GM21717 (cell line): ENCODE measurements around the gene TLR10.
"Not testable (repeated sequence)": the region's sequence is repeated elsewhere in the genome, so short reads cannot be mapped to it uniquely, and the experiment has no call there.

ENCODE experiments used
- ATAC-seq: cut with Tn5 transposase; IDR thresholded peaks from one replicate; pipeline ENCODE4 v1.9.1; 2021; ENCODE audit warnings: mild to moderate bottlenecking, moderate library complexity; ENCODE audit not compliant: unreplicated experiment

TLR10 gene

GRCh38 chr4:38782452-38783108, at the start of gene TLR10:
Gene TLR10, minus strand, starts transcription at chr4:38782990. Its CDS starts 7,400 bp downstream, at chr4:38775590.
- ATAC-seq, result peak; percentile 45

- no peak for ATAC-seq
Observed at GRCh38 chr4:38832206-38832605, 49.4 kb upstream of the TLR10 start.

- ATAC-seq, result no peak
Observed at GRCh38 chr4:38831653-38832052, 48.9 kb upstream of the TLR10 start.

GRCh38 chr4:38829237-38829636, 46.4 kb upstream of the TLR10 start:
- ATAC-seq, result no peak

- ATAC-seq, result no peak
Observed at GRCh38 chr4:38823766-38824165, 41.0 kb upstream of the TLR10 start.

- ATAC-seq, result no peak
Observed at GRCh38 chr4:38822748-38823303, 40.0 kb upstream of the TLR10 start.

- ATAC-seq, result no peak
Observed at GRCh38 chr4:38821739-38822138, 38.9 kb upstream of the TLR10 start.

GRCh38 chr4:38820329-38821061, 37.7 kb upstream of the TLR10 start:
- peak; percentile 41 for ATAC-seq

GRCh38 chr4:38819569-38819968, 36.8 kb upstream of the TLR10 start:
- no peak for ATAC-seq

GRCh38 chr4:38818441-38818976, 35.7 kb upstream of the TLR10 start:
- ATAC-seq, result peak; percentile 33

GRCh38 chr4:38815885-38816782, 33.3 kb upstream of the TLR10 start:
- no peak for ATAC-seq

GRCh38 chr4:38814386-38814785, 31.6 kb upstream of the TLR10 start:
- ATAC-seq, result no peak

- no peak for ATAC-seq
Observed at GRCh38 chr4:38811297-38811696, 28.5 kb upstream of the TLR10 start.

- ATAC-seq, result not testable (repeated sequence)
Observed at GRCh38 chr4:38807462-38807861, 24.7 kb upstream of the TLR10 start.

- not testable (repeated sequence) for ATAC-seq
Observed at GRCh38 chr4:38806251-38806650, 23.5 kb upstream of the TLR10 start.

- peak; percentile 80 for ATAC-seq
Observed at GRCh38 chr4:38805530-38806145, 22.8 kb upstream of the TLR10 start.

- no peak for ATAC-seq
Observed at GRCh38 chr4:38804654-38805295, 22.0 kb upstream of the TLR10 start, which contains the start of gene TLR1. Gene TLR1, minus strand, starts transcription at chr4:38804791. Its CDS starts 5,960 bp downstream, at chr4:38798831.

GRCh38 chr4:38803833-38804653, 21.3 kb upstream of the TLR10 start:
- ATAC-seq, result peak; percentile 54
